OCI-LY3 (cell line): Measurements from ENCODE around the gene KIF6.

ENCODE experiments used
- CTCF ChIP-seq: fragments of 200-600, 300-600 bp; sonication (generic); IDR thresholded peaks from 2 replicates; pipeline ENCODE4 v1.5.1; 2014; ENCODE audit warnings: antibody characterized with exemption, low read length, low read depth
- EZH2phosphoT487 ChIP-seq: fragments of 200-600 bp; shearing (Covaris generic); IDR thresholded peaks from 2 replicates; pipeline ENCODE4 v1.6.1; 2018; ENCODE audit warnings: antibody characterized with exemption, mixed run types, low read depth

GRCh38 chr6:39300739-39301138 is 424.5 kb downstream of the KIF6 start:
- no peak for TF ChIP-seq CTCF
- TF ChIP-seq EZH2phosphoT487: no peak
